Measurements from ENCODE around the gene MYO7A. TPM values are rescaled to one million over a fixed set of nuclear protein-coding genes. Genes with fewer than 3 reads are reported as not detected.

Gene MYO7A
- total RNA-seq, 2 donors from 2014 or later = 1.4 to 5.0 TPM

- H3K36me3 ChIP-seq = no peaks in the 10 kb centered on the region
- no peaks in the 10 kb centered on the region for H3K4me1 ChIP-seq
- DNase-seq (ENCODE audit: low spot score) = no peak
- H3K27ac ChIP-seq = no peak overlapping the region
- TF ChIP-seq, protein P1, sequence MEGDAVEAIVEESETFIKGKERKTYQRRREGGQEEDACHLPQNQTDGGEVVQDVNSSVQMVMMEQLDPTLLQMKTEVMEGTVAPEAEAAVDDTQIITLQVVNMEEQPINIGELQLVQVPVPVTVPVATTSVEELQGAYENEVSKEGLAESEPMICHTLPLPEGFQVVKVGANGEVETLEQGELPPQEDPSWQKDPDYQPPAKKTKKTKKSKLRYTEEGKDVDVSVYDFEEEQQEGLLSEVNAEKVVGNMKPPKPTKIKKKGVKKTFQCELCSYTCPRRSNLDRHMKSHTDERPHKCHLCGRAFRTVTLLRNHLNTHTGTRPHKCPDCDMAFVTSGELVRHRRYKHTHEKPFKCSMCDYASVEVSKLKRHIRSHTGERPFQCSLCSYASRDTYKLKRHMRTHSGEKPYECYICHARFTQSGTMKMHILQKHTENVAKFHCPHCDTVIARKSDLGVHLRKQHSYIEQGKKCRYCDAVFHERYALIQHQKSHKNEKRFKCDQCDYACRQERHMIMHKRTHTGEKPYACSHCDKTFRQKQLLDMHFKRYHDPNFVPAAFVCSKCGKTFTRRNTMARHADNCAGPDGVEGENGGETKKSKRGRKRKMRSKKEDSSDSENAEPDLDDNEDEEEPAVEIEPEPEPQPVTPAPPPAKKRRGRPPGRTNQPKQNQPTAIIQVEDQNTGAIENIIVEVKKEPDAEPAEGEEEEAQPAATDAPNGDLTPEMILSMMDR (IDR thresholded peaks at IDR 0.05) = no peak
- H3K4me3 ChIP-seq = no peak overlapping the region
- H3K9me3 ChIP-seq = no peaks in the 10 kb centered on the region
- H3K27me3 ChIP-seq = no peaks in the 10 kb centered on the region
Observed at GRCh38 chr11:77163271-77163670, 35.2 kb downstream of the MYO7A start.

- Histone ChIP-seq H3K27ac (no peak overlapping the region), H3K9me3 (no peaks in the 10 kb centered on the region), H3K4me1 (no peaks in the 10 kb centered on the region), H3K27me3 (no peaks in the 10 kb centered on the region), H3K4me3 (no peak overlapping the region), H3K36me3 (no peaks in the 10 kb centered on the region)
- no peak for DNase-seq (ENCODE audit: low spot score)
- TF ChIP-seq, protein P1 (IDR thresholded peaks at IDR 0.05) = no peak
Observed at GRCh38 chr11:77165066-77165465, 37.0 kb downstream of the MYO7A start.

DNA sequence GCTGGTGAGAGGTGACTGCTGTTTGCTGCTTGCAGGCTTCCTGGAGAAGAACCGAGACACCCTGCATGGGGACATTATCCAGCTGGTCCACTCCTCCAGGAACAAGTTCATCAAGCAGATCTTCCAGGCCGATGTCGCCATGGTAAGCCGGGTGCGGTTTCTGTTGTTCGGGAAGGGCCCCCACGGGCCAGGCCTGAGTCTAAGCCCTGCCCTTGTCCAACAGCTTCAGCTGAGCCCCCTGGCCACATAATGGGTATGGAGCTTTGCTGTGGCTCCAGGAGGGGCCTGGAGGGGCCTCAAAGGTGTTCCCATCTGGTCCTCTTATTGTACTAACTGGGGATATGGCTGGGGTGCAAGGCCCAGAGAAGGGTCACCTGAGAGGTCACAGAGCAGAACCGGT is 38.0 kb downstream of the MYO7A start:
- H3K9me3 ChIP-seq = no peaks in the 10 kb centered on the region
- H3K4me1 ChIP-seq = no peaks in the 10 kb centered on the region
- H3K4me3 ChIP-seq = no peak overlapping the region
- no peaks in the 10 kb centered on the region for H3K36me3 ChIP-seq
- no peak for DNase-seq (ENCODE audit: low spot score)
- H3K27me3 ChIP-seq = no peaks in the 10 kb centered on the region
- TF ChIP-seq, protein P1 (IDR thresholded peaks at IDR 0.05) = no peak
- H3K27ac ChIP-seq = no peak overlapping the region

GRCh38 chr11:77167111-77167626 is 39.1 kb downstream of the MYO7A start:
- Histone ChIP-seq H3K4me1 (no peaks in the 10 kb centered on the region), H3K27me3 (no peaks in the 10 kb centered on the region), H3K36me3 (no peaks in the 10 kb centered on the region), H3K9me3 (no peaks in the 10 kb centered on the region), H3K27ac (no peak overlapping the region), H3K4me3 (no peak overlapping the region)
- no peak for DNase-seq (ENCODE audit: low spot score)
- TF ChIP-seq, protein P1 (IDR thresholded peaks at IDR 0.05) = no peak

- TF ChIP-seq, protein P1 (IDR thresholded peaks at IDR 0.05) = no peak
- no peak for DNase-seq (ENCODE audit: low spot score)
- H3K4me1 ChIP-seq = no peaks in the 10 kb centered on the region
- H3K9me3 ChIP-seq = no peaks in the 10 kb centered on the region
- H3K27ac ChIP-seq = no peak overlapping the region
- no peak overlapping the region for H3K4me3 ChIP-seq
- no peaks in the 10 kb centered on the region for H3K36me3 ChIP-seq
- H3K27me3 ChIP-seq = no peaks in the 10 kb centered on the region
Observed at GRCh38 chr11:77167791-77168190, 39.7 kb downstream of the MYO7A start.

DNA sequence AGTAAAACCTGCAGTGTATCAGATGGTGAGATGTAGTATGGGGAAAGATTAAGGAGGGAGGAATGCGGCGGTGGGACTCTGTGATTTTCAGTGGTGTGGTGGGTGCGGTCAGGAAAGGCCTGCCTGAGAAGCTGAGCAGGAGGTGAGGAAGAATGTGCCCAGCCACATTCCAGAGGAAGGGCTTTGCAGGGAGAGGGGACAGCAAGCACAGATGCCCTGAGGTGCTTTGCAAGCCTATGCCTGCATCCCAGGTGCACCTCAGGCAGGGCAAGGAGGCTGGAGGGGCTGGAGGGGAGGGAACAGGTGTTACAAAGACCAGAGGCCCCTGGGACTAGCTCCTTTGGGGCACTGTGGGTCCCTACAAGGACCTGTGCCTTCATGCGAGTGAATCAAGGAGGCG is 42.1 kb downstream of the MYO7A start:
- no peaks in the 10 kb centered on the region for H3K36me3 ChIP-seq
- TF ChIP-seq, protein P1 (IDR thresholded peaks at IDR 0.05) = no peak
- no peaks in the 10 kb centered on the region for H3K27me3 ChIP-seq
- H3K4me1 ChIP-seq = no peaks in the 10 kb centered on the region
- no peak for DNase-seq (ENCODE audit: low spot score)
- H3K4me3 ChIP-seq = no peak overlapping the region
- no peaks in the 10 kb centered on the region for H3K9me3 ChIP-seq
- H3K27ac ChIP-seq = no peak overlapping the region

All from right atrium auricular region (tissue), 2 donors.